GM08714 (cell line): ENCODE data around the gene CHST11.

Source experiments
- H3K4me3 ChIP-seq: fragments of 200-500 bp; sonication (Bioruptor generic); 2 replicates; pipeline ENCODE4 v1.5.1; 2014; ENCODE audit warnings: mild to moderate bottlenecking, low read length, inconsistent platforms
- ZNF274 ChIP-seq: IDR thresholded peaks from 2 replicates; pipeline ENCODE4 v1.6.1; 2012; ENCODE audit warnings: mild to moderate bottlenecking, low read depth, low read length

The CHST11 gene

GRCh38 chr12:104477510-104478390 lies 21.0 kb downstream of the CHST11 start:
- TF ChIP-seq ZNF274, result no peak
- H3K4me3 ChIP-seq, result peak overlapping the region; percentile 67

DNA sequence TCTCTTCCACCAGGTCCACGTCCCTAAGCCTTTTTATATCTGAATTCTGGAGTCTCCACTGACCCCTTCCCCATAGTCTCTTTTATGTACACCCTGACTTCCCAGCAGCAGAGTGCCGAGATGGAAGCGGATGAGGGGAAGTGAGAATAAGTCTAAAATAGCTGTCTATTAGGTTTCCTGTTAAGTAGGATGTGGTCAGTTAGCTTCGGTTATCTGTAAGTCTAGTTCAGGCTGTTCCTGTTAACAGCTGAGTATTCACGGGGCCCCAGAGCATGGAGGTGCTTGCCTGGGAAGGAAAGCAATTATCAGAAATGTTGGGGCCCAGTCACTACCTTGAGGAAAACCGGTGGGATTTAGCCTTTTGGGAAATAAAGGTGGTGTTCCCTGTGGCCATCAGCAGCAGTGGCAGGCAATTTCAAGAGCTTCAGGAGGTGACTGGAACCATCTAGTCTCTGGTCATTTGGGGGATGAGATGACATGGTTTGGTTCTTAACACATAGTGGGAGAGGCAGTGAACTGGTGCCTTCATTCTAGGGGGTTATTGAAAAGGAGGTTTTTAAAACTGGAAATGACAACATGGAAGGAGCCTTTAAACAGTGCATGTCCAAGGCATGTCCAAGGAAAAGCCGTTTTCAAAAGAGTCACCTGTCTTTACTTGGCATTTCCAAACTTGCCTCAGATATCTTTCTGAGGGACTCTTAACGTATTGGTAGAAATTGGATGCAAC lies 21.8 kb downstream of the CHST11 start:
- no peak for TF ChIP-seq ZNF274
- peak overlapping the region; percentile 67 for H3K4me3 ChIP-seq

DNA sequence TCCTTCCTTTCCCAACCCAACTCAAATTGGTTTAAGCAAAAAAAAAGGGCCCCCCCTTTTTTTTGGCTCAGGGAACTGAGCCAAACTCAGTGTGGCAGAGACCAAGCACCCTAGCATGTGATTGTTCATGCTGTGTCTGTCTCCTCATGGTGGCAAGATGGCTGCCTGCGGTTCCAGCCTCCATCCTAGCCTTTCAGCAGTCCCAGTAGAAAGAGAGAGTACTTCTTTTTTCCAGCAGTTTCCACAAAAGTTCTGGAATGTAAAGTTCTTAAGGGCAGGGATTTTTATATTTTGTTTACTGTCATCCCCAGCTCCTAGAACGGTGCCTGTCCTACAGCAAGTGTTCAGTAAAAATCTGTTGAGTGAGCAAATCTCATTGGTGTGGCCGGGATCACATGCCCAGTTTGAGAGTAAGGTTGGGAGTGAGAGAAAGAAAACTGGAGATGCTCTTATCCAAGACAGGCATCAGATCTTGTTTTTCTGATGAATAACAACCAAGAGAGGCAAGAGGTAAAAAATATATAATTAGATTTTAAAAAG lies 22.4 kb downstream of the CHST11 start:
- TF ChIP-seq ZNF274, result no peak
- H3K4me3 ChIP-seq, result peak overlapping the region; percentile 67; the same call in 1 of the 2 replicates

DNA sequence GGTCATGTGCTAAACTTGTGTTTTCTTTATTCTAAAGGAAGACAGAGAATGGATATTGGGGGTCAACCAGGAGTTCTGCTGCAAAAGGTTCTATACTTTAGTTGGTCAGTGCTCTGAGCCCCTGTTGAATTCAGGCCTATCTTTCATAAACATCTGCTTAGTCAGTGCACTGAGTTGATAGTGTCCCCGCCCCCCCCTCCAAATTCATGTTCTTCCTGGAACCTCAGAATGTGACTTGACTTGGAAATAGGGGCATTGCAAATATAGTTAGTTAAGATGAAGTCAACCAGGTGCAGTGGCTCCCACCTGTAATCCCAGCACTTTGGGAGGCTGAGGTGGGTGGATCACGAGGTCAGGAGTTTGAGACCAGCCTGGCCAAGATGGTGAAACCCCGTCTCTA lies 23.3 kb downstream of the CHST11 start:
- H3K4me3 ChIP-seq, result no peak overlapping the region
- TF ChIP-seq ZNF274, result no peak

DNA sequence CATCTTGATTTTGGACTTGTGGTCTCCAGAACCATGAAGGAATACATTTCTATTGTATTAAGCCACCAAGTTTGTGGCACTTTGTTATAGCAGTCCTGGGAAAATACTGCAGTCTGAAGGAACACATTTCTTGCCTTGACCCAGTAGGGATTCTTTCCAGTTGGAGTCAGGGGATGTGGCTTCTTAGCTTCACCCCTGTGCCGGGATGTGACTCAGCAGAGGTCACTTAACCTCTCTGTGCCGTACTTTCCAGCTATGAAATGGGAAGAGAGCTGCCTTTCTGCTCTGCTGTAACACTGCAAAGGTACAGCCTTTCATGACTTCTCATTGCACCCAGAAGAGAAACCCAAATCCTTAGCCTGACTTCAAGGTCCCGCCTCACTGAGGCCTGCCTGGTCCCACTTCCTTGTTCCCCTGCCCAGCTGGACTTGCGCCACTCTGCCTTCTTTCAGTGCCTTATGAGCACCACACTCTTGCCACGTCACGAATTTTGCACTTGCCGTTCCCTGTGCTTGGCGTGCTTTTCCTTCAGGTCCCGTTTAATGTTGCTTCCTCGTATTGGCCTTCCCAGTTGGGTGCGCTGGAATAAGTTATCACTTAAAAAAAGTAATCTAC lies 24.2 kb downstream of the CHST11 start:
- TF ChIP-seq ZNF274, result no peak
- H3K4me3 ChIP-seq, result no peak overlapping the region

DNA sequence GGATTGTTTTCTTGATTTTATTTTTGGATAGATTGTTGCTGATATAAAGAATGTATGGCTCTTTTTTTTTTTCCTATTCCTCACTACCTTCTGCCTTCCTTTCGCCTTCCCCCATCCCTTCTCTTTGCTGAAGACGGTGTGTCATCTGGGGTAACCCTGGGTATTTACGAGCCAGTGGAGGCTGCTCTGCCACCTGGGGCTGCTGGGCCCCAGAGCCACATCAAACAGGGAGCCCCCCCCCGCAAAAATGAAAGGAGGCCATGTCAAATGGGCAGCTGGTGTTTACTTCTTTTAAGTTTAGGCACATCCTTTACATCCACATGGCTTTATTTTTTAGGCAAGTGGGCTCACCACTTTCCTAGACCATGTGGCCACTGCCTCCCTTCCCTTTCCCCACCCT lies 25.4 kb downstream of the CHST11 start:
- TF ChIP-seq ZNF274, result no peak
- H3K4me3 ChIP-seq, result no peak overlapping the region

- TF ChIP-seq ZNF274, result no peak
These were observed 26.0 kb downstream of the CHST11 start for GRCh38 chr12:104482748-104483147.

GRCh38 chr12:104484079-104484478 lies 27.3 kb downstream of the CHST11 start:
- no peak overlapping the region for H3K4me3 ChIP-seq
- no peak for TF ChIP-seq ZNF274

More at GRCh38 chr12:104482748-104483147, 26.0 kb downstream of the CHST11 start:
- no peak overlapping the region for H3K4me3 ChIP-seq

DNA sequence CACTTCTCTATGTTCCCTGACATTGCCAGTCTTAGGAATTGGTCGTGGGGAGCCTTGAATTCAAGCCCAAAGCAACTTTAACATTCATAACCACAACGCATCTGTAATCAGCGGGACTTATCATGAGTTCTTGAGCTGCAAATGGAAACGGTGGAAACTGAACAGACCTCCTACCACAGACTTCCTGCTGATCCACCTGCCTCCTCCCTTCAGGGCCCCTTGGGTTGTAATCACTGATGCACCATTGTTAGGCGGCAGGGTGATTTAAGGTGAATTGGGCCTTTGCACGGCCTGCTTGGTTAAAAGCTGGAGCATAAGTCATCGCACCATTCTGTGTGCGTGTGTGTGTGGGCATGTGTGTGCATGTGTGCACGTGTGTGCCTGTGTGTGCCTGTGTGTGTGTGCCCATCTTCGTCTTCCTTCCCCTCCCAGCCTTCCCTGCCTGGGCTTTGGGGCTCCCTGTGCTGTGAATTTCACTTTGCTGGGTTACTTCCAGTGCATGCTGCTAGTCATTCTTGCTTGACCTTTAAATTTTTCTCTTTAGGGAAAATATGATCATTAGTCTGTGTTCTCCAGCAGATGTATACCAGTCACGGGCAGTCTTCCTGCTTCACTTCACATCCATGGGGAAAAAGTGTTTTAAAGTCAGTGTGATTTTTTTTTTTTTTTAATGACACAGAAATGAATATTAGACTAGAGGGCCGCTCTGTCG lies 29.1 kb downstream of the CHST11 start:
- TF ChIP-seq ZNF274, result no peak
- peak overlapping the region; percentile 0; the same call in 1 of the 2 replicates for H3K4me3 ChIP-seq

DNA sequence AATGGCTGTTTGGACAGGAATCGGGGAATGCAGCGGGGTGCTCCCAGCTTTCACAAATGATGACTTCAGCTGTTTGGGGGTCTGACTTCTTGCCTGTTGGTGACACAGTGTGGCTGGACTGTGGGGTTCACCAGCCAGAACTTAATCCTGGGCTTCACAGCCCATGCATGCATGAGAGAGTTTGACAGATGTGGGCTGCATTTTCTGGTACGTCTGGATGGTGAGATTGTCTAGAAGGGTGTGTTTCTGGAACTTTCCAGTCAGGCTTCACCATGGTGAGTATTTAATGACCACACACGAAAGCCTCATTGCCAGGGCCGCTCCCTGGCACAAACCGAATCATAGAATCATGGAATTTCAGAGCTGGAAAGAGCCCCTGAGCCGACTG lies 29.6 kb downstream of the CHST11 start:
- no peak for TF ChIP-seq ZNF274
- no peak overlapping the region; the same call in 1 of the 2 replicates for H3K4me3 ChIP-seq

GRCh38 chr12:104486943-104487819 lies 30.4 kb downstream of the CHST11 start:
- no peak overlapping the region; the same call in 1 of the 2 replicates for H3K4me3 ChIP-seq
- no peak for TF ChIP-seq ZNF274

- TF ChIP-seq ZNF274, result no peak
- no peak overlapping the region for H3K4me3 ChIP-seq
These were observed 31.6 kb downstream of the CHST11 start for GRCh38 chr12:104488374-104488773.

DNA sequence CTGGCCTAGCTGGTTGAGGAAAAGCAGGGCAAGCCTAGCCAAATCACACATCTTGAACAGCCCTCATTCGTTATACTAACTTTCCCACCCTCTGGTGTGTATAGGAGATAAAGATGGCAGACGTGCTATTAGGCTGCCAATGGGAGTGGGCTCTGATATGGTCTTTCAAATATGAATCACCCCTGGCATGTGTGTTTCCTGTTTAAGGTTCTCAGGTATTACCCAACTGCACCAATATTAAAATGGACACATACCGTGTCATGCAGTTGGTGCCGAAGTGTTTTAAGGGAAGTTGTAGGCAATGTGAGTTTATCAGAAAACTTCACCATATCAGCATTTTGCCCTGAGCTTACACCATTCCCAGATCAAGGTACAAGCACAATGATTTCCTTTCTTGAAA lies 33.4 kb downstream of the CHST11 start:
- peak overlapping the region; percentile 20; the same call in 1 of the 2 replicates for H3K4me3 ChIP-seq
- TF ChIP-seq ZNF274, result no peak

GRCh38 chr12:104490850-104491249 lies 34.1 kb downstream of the CHST11 start:
- TF ChIP-seq ZNF274, result no peak
- H3K4me3 ChIP-seq, result peak overlapping the region; percentile 20; the same call in 1 of the 2 replicates
